SU-DHL-6 (cell line): ENCODE measurements around the gene CMTM8.

Experiments
- EZH2phosphoT487 ChIP-seq: fragments of 200-600 bp; sonication (generic), shearing (Covaris generic); conservative IDR thresholded peaks from 2 replicates; pipeline ENCODE4 v1.6.1; 2018; ENCODE audit warnings: mild to moderate bottlenecking, antibody characterized with exemption, low read length, moderate library complexity, mixed read lengths
- TF ChIP-seq, protein P1 (sequence below): fragments of 200-600 bp; sonication (generic); IDR thresholded peaks from one replicate; pipeline ENCODE4 v1.5.1; 2017; ENCODE audit warnings: antibody characterized with exemption, mild to moderate bottlenecking, low read length, moderate library complexity; ENCODE audit not compliant: insufficient read depth, poor library complexity, severe bottlenecking

DNA sequence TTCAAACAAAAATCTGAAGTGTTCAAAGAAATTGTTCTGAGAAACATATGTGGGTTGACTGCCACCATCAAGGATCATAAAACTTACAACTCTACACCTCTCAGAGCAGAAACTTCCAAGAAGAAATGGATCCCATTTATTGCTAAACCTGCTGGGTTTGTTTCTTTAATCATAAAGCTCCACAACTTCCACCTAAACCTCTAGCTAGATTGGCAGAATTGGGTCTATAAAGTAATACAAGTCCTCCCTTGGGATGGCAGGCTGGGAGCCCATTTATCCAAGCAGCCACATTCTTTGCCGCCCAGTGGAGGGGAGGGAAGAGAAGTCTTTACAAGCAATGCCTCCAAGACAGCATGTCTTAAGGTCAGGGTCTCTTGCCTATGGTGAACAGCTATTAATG, 40.5 kb upstream of the CMTM8 start:
- TF ChIP-seq, protein P1, sequence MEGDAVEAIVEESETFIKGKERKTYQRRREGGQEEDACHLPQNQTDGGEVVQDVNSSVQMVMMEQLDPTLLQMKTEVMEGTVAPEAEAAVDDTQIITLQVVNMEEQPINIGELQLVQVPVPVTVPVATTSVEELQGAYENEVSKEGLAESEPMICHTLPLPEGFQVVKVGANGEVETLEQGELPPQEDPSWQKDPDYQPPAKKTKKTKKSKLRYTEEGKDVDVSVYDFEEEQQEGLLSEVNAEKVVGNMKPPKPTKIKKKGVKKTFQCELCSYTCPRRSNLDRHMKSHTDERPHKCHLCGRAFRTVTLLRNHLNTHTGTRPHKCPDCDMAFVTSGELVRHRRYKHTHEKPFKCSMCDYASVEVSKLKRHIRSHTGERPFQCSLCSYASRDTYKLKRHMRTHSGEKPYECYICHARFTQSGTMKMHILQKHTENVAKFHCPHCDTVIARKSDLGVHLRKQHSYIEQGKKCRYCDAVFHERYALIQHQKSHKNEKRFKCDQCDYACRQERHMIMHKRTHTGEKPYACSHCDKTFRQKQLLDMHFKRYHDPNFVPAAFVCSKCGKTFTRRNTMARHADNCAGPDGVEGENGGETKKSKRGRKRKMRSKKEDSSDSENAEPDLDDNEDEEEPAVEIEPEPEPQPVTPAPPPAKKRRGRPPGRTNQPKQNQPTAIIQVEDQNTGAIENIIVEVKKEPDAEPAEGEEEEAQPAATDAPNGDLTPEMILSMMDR, result no peak
- TF ChIP-seq EZH2phosphoT487, result no peak
